GM13976 (cell line): Measurements from ENCODE around the gene SRGAP1.
"Not testable (repeated sequence)": the region's sequence is repeated elsewhere in the genome, so short reads cannot be mapped to it uniquely, and the experiment has no call there.

Source experiments
- DNase-seq: peaks from one replicate; pipeline ENCODE4 v3.0.0; 2012; ENCODE audit warnings: low spot score
- CTCF ChIP-seq: IDR thresholded peaks from 2 replicates; pipeline ENCODE4 v1.5.1; 2012; ENCODE audit warnings: borderline replicate concordance, mild to moderate bottlenecking; ENCODE audit not compliant: insufficient read depth; ENCODE audit errors: extremely low read depth, missing control alignments, control extremely low read depth
- in situ Hi-C: fragments of 300-500 bp; cut with MboI; formaldehyde crosslinking; loops from one replicate; pipeline ENCODE4 v1.12.0; 2022; ENCODE audit warnings: low sequenced_read_pairs, mixed read lengths, inconsistent platforms; ENCODE audit not compliant: unreplicated experiment

SRGAP1 gene

GRCh38 chr12:64109706-64110105 lies 265.2 kb downstream of the SRGAP1 start:
- in situ Hi-C loops: no loop called here

DNA sequence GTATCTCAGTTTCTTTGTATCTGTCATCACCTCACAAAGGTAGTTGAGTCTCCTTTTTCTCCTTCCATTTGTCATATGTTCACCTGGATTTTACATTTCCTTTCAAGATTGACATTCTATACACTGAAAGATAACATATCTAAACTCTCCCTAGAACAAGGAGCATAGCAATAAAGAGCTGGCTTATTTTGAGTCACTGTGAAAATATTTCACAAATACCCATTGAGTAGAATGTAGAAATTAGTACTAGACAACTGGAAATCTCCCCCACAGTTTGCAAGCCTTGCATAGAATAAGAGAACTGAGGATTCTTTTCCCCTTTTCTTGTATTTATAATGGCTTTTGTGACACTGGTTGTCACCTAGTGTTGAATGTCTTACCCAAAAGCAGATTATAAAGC lies 266.4 kb downstream of the SRGAP1 start:
- DNase-seq: no peak
- no peak for TF ChIP-seq CTCF
- in situ Hi-C loops: no loop called here

More at GRCh38 chr12:64109706-64110105, 265.2 kb downstream of the SRGAP1 start:
- DNase-seq: no peak
- TF ChIP-seq CTCF: no peak

DNA sequence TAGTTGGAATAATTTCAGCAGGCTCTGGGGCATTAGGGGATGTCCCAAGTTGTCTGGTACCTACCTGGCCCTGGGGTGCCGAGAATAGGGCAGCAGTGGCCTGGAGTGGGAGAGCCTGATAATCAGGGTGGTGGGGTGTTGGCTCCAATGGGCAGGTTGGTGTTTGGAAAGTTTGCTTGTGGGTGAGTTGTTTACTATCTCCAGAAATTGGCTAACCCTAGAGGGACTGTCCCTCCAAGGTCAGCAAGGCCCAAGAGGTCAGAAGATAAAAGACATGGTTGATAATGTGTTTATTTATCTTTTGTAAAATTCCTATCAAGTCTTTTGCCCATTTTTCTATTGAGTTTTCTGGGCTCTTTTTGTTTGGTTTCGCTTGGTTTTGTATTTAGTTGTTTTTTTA lies 272.5 kb downstream of the SRGAP1 start:
- no peak for TF ChIP-seq CTCF
- in situ Hi-C loops: no loop called here
- DNase-seq: no peak

DNA sequence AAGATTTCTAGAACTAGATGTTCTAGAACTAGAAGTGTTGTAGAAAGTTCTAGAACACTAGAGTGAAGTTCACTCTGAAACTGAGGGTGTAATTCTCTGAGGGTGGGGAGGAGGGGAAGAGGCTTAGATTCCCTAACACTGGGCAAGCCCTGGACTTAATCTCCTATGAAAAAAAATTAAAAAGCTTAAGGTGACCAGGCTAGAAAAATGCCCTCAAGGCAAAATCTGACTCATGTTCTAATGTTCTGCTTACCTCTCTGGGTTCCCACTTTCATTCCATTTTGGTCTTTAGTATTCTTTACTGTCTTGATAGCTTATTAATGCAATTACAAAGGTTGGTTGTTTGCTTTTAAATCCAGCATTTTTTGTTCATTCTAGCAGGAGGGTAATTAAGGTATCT lies 276.1 kb downstream of the SRGAP1 start:
- in situ Hi-C loops: no loop called here
- no peak for DNase-seq
- no peak for TF ChIP-seq CTCF

DNA sequence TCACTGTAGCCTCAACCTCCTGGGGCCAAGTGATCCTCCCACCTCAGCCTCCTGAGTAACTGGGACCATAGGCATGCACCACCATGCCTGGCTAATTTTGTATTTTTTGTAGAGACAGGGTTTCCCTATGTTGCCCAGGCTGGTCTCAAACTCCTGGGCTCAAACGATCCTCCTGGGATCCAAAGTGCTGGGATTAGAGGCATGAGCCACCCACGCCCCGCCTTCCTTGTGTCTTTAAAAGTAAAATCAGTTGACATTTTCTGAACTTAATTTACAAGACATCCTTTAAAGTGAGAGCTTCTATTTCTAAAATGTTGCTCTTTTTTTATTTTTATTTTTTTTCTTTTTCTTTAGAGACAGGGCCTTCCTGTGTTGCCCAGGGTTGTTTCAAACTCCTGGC lies 276.6 kb downstream of the SRGAP1 start:
- DNase-seq, in situ Hi-C loops: not testable (repeated sequence)

DNA sequence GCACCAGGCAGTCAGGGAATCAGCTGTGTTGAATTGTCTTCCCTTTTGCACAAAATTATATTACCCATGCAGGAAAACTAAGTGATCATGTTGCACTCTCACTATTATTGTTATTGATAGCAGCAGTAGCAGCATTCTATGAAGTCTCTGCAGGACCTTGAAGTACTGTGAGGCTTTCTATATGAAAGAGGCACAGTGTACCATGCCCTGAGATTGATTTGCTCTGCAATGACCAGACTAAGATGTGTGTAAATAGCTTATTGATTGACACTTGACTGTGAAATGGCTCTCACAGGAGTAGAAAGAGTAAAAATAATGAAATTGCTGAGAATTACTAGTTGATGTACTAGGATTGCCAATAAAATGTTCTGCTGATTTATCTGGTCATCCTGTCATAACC lies 277.7 kb downstream of the SRGAP1 start:
- in situ Hi-C loops: no loop called here
- no peak for TF ChIP-seq CTCF

GRCh38 chr12:64122995-64123394 lies 278.5 kb downstream of the SRGAP1 start:
- no peak for DNase-seq
- in situ Hi-C loops: no loop called here
- TF ChIP-seq CTCF: no peak

More for the DNA sequence above, 277.7 kb downstream of the SRGAP1 start:
- DNase-seq: no peak
